ENCODE results near the gene FAM200B.

DNA sequence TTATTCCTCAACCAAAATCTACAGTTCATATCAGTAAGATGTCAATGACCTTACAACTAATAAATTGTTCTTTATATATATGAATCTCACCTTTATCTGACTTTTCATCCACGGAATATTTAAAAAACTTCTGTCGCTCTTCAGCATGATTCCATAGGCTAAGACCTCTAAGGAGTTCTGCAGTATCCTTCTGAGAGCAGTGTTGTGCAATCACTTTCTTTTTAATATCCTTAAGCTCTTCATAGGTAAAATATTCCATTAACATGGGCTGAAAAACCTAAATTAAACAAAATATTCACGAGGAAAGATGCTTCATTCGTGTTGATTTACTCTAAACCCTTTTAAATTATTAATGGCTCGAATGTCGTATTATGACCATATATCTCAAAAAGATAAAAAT is 43.2 kb upstream of the FAM200B start:
- TF ChIP-seq, protein P1, sequence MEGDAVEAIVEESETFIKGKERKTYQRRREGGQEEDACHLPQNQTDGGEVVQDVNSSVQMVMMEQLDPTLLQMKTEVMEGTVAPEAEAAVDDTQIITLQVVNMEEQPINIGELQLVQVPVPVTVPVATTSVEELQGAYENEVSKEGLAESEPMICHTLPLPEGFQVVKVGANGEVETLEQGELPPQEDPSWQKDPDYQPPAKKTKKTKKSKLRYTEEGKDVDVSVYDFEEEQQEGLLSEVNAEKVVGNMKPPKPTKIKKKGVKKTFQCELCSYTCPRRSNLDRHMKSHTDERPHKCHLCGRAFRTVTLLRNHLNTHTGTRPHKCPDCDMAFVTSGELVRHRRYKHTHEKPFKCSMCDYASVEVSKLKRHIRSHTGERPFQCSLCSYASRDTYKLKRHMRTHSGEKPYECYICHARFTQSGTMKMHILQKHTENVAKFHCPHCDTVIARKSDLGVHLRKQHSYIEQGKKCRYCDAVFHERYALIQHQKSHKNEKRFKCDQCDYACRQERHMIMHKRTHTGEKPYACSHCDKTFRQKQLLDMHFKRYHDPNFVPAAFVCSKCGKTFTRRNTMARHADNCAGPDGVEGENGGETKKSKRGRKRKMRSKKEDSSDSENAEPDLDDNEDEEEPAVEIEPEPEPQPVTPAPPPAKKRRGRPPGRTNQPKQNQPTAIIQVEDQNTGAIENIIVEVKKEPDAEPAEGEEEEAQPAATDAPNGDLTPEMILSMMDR (IDR thresholded peaks at IDR 0.05), result no peak
- TF ChIP-seq POLR2A (IDR thresholded peaks at IDR 0.05), result no peak
